Activated T-helper 1 cell treated with anti-CD3 and anti-CD28 coated beads, Interleukin-12 subunit alpha, Interleukin-12 subunit beta, Interleukin-2, Interleukin-4 antibody, amounts not matched to agents 30 ng/mL and 10 ng/mL and 1 ng/mL, durations not matched to agents 14 hours and 24 hours and 36 hours (primary cell): Measurements from ENCODE around the gene KCND3. TPM values are rescaled to one million over a fixed set of nuclear protein-coding genes. Genes with fewer than 3 reads are reported as not detected.

Source experiments
- DNase-seq: peaks from one replicate; pipeline ENCODE4 v3.0.0; 2021; ENCODE audit warnings: low spot score
- H3K27ac Mint-ChIP-seq: one replicate; pipeline ENCODE4 v1.8.0; 2021; ENCODE audit warnings: mild to moderate bottlenecking, mixed read lengths
- H3K27me3 Mint-ChIP-seq: one replicate; pipeline ENCODE4 v1.8.0; 2022; ENCODE audit warnings: mild to moderate bottlenecking, moderate library complexity, mixed read lengths; ENCODE audit not compliant: insufficient read depth
- H3K36me3 Mint-ChIP-seq: one replicate; pipeline ENCODE4 v1.8.0; 2021; ENCODE audit warnings: low read depth, mixed read lengths
- H3K4me1 Mint-ChIP-seq: one replicate; pipeline ENCODE4 v1.8.0; 2021; ENCODE audit warnings: low read depth, mixed read lengths
- H3K4me3 Mint-ChIP-seq: one replicate; pipeline ENCODE4 v1.8.0; 2021; ENCODE audit warnings: mild to moderate bottlenecking, moderate library complexity, mixed read lengths
- H3K9me3 Mint-ChIP-seq: one replicate; pipeline ENCODE4 v1.8.0; 2021; ENCODE audit warnings: mixed read lengths
- intact Hi-C: fragments of 100-400 bp; cut with micrococcal nuclease; formaldehyde crosslinking; loops from one replicate; pipeline ENCODE4 v1.15.1; 2024
- total RNA-seq: library from RNA; stranded (reverse); gene quantifications from 2 replicates; pipeline ENCODE4 v1.2.3, GENCODE V29; 2022

Gene KCND3
- total RNA-seq, 1 donor from 2014 or later: not detected

GRCh38 chr1:111738133-111738435 lies 251.4 kb downstream of the KCND3 start:
- Mint-ChIP-seq H3K4me1 (peaks cover 17% of the 10 kb centered on the region), H3K27ac (no peak overlapping the region), H3K27me3 (peaks cover 40% of the 10 kb centered on the region), H3K9me3 (no peaks in the 10 kb centered on the region), H3K36me3 (no peaks in the 10 kb centered on the region), H3K4me3 (peak overlapping the region; percentile 51)
- intact Hi-C loops: loop anchor here (2.0 to 5.0 kb wide), 3 partner anchors 19 to 231 kb away; no protein-coding TSS in a partner anchor
- no peak for DNase-seq

GRCh38 chr1:111737216-111738132 lies 252.0 kb downstream of the KCND3 start:
- H3K36me3 Mint-ChIP-seq: no peaks in the 10 kb centered on the region
- no peak for DNase-seq
- intact Hi-C loops: loop anchor here (2.0 to 5.0 kb wide), 3 partner anchors 19 to 231 kb away; no protein-coding TSS in a partner anchor
- no peaks in the 10 kb centered on the region for H3K9me3 Mint-ChIP-seq
- H3K4me3 Mint-ChIP-seq: peak overlapping the region; percentile 51
- H3K27ac Mint-ChIP-seq: no peak overlapping the region
- H3K4me1 Mint-ChIP-seq: peaks cover 17% of the 10 kb centered on the region
- H3K27me3 Mint-ChIP-seq: peaks cover 36% of the 10 kb centered on the region

DNA sequence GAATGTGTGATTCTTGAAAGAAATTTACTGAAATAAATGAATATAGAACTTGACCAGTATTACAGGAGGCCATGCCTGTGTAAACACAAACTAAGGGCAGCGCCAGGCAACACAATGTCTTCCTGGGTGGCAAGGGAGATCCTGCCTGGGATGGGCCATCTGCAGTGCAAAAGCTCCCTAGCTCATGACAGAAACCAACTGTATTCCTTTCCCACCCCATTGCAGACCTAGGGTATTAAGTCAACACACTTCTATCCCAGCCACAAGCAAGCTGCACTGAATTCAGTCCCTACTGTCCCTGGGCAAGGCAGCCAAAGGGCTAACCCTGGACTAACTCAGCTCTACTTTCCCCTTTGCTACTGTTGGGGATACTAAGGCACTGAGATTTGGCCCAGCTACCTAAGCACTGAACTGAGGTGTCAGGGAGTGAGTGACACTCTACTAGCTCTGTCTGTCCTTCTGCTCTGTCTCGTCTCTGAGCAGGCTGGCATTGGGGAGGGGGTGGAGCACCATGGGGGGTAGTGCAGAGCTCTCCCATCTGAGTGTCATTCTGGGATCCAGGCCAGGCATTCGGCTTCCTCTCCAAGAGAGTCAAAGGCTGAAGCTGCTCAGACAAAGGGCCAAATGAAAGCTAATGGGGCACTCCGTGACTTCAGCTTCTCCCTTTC lies 252.8 kb downstream of the KCND3 start:
- no peak for DNase-seq
- no peak overlapping the region for H3K27ac Mint-ChIP-seq
- H3K4me3 Mint-ChIP-seq: no peak overlapping the region

DNA sequence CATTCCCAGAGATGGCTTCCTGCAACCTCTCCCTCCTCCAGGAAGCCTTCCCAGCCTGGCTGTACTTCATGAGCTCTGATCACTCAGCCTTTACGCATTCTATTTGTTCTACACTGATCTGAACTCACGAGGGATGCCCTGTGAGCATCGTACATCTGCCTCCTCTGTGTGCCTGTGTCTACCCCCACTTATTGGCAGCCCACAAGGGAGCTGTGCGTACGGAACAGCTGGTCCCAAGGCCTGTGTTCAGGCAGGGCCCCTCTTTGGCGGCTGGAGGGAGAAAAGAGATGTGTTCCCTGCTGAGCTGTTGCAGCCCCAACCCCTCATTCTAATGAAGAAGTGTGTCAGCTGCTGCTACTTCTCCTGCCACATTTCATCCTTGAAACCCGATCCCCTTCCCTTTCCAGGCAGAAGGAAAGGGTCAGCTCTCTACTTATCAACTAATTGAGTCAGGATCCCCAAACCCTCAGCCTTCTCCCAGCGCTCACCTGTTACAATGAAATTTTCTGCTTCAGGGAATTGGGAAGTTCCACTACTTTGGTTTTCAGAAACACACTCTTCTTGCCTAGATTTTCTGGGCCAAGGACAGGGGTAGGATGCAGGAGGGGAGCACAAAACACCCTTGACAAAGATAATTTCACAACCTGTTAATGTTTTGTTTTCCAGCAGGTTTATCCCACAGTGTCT lies 253.5 kb downstream of the KCND3 start:
- intact Hi-C loops: loop anchor here (5.0 kb wide), 1 partner anchor 144 kb away; no protein-coding TSS in a partner anchor
- no peaks in the 10 kb centered on the region for H3K9me3 Mint-ChIP-seq
- no peak overlapping the region for H3K4me3 Mint-ChIP-seq
- no peaks in the 10 kb centered on the region for H3K36me3 Mint-ChIP-seq
- no peak overlapping the region for H3K27ac Mint-ChIP-seq
- peaks cover 21% of the 10 kb centered on the region for H3K27me3 Mint-ChIP-seq
- peaks cover 17% of the 10 kb centered on the region for H3K4me1 Mint-ChIP-seq
- no peak for DNase-seq

More for the DNA sequence above, 252.8 kb downstream of the KCND3 start:
- H3K27me3 Mint-ChIP-seq: peaks cover 28% of the 10 kb centered on the region
- H3K36me3 Mint-ChIP-seq: no peaks in the 10 kb centered on the region
- intact Hi-C loops: loop anchor here (5.0 kb wide), 1 partner anchor 144 kb away; no protein-coding TSS in a partner anchor
- peaks cover 17% of the 10 kb centered on the region for H3K4me1 Mint-ChIP-seq
- no peaks in the 10 kb centered on the region for H3K9me3 Mint-ChIP-seq

DNA sequence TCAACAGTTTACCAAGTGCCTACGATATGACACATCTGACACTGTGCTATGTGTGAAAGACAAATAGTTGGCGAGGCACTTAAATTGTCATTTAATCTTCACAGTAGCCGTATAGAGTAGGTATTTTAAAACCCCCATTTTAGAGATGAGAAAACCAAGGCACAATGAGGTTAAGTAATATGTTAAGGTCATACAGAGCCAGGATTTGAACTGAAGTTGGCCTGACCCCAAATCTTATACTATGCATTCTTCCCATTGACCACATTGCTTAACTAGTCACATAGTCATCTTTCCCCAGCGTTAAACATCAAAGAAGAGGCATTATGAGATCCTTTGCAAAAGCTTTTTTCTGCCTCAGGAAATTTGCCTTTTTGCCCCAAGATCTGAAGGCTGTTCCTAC lies 254.1 kb downstream of the KCND3 start:
- intact Hi-C loops: loop anchor here (5.0 kb wide), 1 partner anchor 143 kb away; no protein-coding TSS in a partner anchor
- Mint-ChIP-seq H3K27me3 (peaks cover 15% of the 10 kb centered on the region), H3K36me3 (no peaks in the 10 kb centered on the region), H3K4me3 (no peak overlapping the region), H3K27ac (no peak overlapping the region), H3K4me1 (peaks cover 17% of the 10 kb centered on the region), H3K9me3 (no peaks in the 10 kb centered on the region)
- no peak for DNase-seq

GRCh38 chr1:111734856-111735255 lies 254.6 kb downstream of the KCND3 start:
- Mint-ChIP-seq H3K4me3 (no peak overlapping the region), H3K9me3 (no peaks in the 10 kb centered on the region), H3K27me3 (peaks cover 14% of the 10 kb centered on the region), H3K27ac (no peak overlapping the region), H3K4me1 (peaks cover 14% of the 10 kb centered on the region), H3K36me3 (no peaks in the 10 kb centered on the region)
- intact Hi-C loops: loop anchor here (5.0 kb wide), 1 partner anchor 143 kb away; no protein-coding TSS in a partner anchor
- DNase-seq: no peak

- no peak overlapping the region for H3K27ac Mint-ChIP-seq
- H3K4me1 Mint-ChIP-seq: peaks cover 11% of the 10 kb centered on the region
- no peaks in the 10 kb centered on the region for H3K9me3 Mint-ChIP-seq
- H3K4me3 Mint-ChIP-seq: no peak overlapping the region
- DNase-seq: no peak
- intact Hi-C loops: no loop called here
- H3K36me3 Mint-ChIP-seq: no peaks in the 10 kb centered on the region
- peaks cover 11% of the 10 kb centered on the region for H3K27me3 Mint-ChIP-seq
These were observed 255.0 kb downstream of the KCND3 start for GRCh38 chr1:111734426-111734825.

GRCh38 chr1:111733992-111734341 lies 255.5 kb downstream of the KCND3 start:
- Mint-ChIP-seq H3K4me1 (peaks cover 11% of the 10 kb centered on the region), H3K27me3 (peaks cover 11% of the 10 kb centered on the region), H3K9me3 (no peaks in the 10 kb centered on the region), H3K4me3 (no peak overlapping the region), H3K36me3 (no peaks in the 10 kb centered on the region), H3K27ac (no peak overlapping the region)
- DNase-seq: no peak
- intact Hi-C loops: no loop called here

- H3K4me1 Mint-ChIP-seq: peaks cover 11% of the 10 kb centered on the region
- H3K36me3 Mint-ChIP-seq: no peaks in the 10 kb centered on the region
- intact Hi-C loops: no loop called here
- peaks cover 11% of the 10 kb centered on the region for H3K27me3 Mint-ChIP-seq
- no peak for DNase-seq
- no peak overlapping the region for H3K27ac Mint-ChIP-seq
- H3K9me3 Mint-ChIP-seq: no peaks in the 10 kb centered on the region
- no peak overlapping the region for H3K4me3 Mint-ChIP-seq
These were observed 256.1 kb downstream of the KCND3 start for GRCh38 chr1:111733183-111733991.

- intact Hi-C loops: no loop called here
- H3K9me3 Mint-ChIP-seq: no peaks in the 10 kb centered on the region
- DNase-seq: no peak
These were observed 256.8 kb downstream of the KCND3 start for GRCh38 chr1:111732718-111733117.

GRCh38 chr1:111731956-111732355 lies 257.5 kb downstream of the KCND3 start:
- H3K4me1 Mint-ChIP-seq: no peaks in the 10 kb centered on the region
- no peak overlapping the region for H3K4me3 Mint-ChIP-seq
- peaks cover 8% of the 10 kb centered on the region for H3K27me3 Mint-ChIP-seq
- DNase-seq: no peak
- intact Hi-C loops: no loop called here
- no peaks in the 10 kb centered on the region for H3K36me3 Mint-ChIP-seq
- H3K9me3 Mint-ChIP-seq: no peaks in the 10 kb centered on the region
- no peak overlapping the region for H3K27ac Mint-ChIP-seq

More at GRCh38 chr1:111732718-111733117, 256.8 kb downstream of the KCND3 start:
- no peaks in the 10 kb centered on the region for H3K36me3 Mint-ChIP-seq
- peaks cover 11% of the 10 kb centered on the region for H3K27me3 Mint-ChIP-seq
- H3K4me3 Mint-ChIP-seq: no peak overlapping the region
- no peak overlapping the region for H3K27ac Mint-ChIP-seq
- peaks cover 6% of the 10 kb centered on the region for H3K4me1 Mint-ChIP-seq

GRCh38 chr1:111730706-111731105 lies 258.8 kb downstream of the KCND3 start:
- intact Hi-C loops: no loop called here
- Mint-ChIP-seq H3K27ac (no peak overlapping the region), H3K27me3 (peaks cover 6% of the 10 kb centered on the region), H3K4me1 (no peaks in the 10 kb centered on the region), H3K9me3 (no peaks in the 10 kb centered on the region), H3K36me3 (no peaks in the 10 kb centered on the region), H3K4me3 (no peak overlapping the region)
- no peak for DNase-seq
